ENCODE results near the gene HPCAL1. TPM values are rescaled to one million over a fixed set of nuclear protein-coding genes. Genes with fewer than 3 reads are reported as not detected.

HPCAL1 gene
- total and polyA plus RNA-seq, 2 of the 8 experiments (the other 6 are each of a cell fraction or from before 2014, with no cell fraction given) = 5.8 to 8.6 TPM

- TF ChIP-seq EZH2 (IDR thresholded peaks at IDR 0.05; ENCODE audit: low read depth, low read length, severe bottlenecking) = no peak
Observed at GRCh38 chr2:10400002-10400401, 97.3 kb downstream of the HPCAL1 start (continued).
